HG03575 (cell line): ENCODE results near the gene PHACTR2.
"Not testable (repeated sequence)": the region's sequence is repeated elsewhere in the genome, so short reads cannot be mapped to it uniquely, and the experiment has no call there.

Experiments
- ATAC-seq: cut with Tn5 transposase; IDR thresholded peaks from one replicate; pipeline ENCODE4 v1.9.1; 2021; ENCODE audit not compliant: unreplicated experiment, insufficient number of reproducible peaks, low FRiP score; ENCODE audit errors: extremely low read depth

PHACTR2 gene

DNA sequence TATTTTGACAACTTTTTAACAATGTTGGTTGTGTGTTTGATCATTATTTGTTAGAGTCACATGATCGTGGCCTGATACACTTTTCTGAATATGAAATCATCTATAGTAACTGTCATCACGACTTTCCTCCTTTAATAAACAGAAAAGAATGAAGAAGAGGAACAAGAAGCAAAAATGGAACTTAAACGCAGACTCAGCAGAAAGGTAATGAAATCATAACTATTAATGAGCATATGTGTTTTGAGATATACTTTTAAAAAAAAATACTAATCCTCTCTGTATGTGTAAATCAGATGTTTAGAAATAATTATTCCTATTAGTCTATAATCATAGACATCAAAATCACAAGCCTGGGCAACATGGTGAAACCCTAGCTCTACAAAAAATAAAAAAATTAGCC lies 105.3 kb downstream of the PHACTR2 start:
- ATAC-seq = no peak

DNA sequence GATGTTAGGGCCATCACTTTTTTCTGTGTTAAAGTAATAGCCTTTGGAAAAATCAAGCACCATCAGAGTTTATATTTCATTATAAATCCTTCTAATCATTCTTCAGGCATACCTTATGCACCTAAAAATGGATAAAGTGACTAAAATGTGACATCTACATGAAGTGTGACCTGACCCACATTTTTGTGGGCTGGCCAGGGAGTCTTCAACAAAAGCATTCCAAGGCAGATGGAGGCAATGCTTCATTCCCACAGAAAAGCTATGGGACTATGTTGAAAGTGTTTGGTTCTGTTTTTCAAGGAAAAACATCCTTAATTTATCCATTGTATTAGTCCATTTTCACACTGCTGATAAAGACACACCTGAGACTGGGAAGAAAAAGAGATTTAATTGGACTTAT lies 106.6 kb downstream of the PHACTR2 start:
- no peak for ATAC-seq

DNA sequence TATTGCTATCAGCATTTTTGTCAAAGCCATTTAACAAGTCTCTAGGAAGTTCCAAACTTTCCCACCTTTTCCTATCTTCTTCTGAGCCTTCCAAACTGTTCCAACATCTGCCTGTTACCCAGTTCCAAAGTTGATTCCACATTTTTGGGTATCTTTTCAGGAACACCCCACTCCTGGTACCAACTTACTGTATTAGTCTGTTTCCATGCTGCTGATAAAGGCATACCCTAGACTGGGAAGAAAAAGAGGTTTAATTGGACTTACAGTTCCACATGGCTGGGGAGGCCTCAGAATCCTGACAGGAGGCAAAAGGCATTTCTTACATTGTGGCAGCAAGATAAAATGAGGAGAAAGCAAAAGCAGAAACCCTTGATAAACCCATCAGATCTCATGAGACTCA lies 108.6 kb downstream of the PHACTR2 start:
- ATAC-seq = not testable (repeated sequence)

DNA sequence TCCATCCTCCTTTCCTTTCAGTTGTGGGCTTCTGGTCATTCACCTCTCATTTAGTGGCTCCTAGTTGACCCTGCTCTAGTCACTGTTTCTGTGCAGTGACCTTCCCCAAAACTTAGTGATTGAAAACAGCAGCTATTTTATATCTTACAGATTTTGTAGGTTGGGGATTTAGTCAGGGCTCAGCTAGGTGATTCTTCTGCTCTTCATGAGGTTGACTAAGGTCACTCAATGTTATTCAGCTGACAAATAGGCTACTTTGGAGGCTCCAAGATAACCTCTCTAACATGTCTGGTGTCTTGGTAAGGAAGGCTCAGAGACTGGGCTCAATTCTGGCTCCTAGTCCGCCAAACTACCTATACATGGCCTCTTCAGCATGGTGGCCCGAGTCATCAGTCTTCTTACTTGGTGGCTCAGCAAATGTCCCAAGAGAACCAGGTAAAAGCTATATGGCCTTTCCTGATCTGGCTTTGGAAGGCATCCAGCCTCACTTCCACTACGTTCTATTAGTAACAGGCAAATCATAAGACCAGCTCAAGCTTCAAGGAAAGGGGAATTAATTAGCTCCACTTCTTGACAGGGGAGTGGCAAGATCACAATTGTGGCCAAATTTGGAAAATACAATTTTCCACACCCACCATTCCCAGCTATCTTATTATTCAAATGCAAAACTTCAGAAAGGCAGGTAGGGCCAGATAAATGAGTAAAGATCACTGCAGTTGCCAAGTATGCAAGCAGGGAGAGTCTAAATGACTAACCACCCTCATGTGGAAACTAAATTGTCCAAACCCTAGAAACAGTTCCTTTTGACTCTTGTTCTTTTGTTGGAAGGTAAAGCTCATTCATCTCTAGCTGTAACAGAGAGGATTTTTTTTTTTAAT lies 114.9 kb downstream of the PHACTR2 start:
- ATAC-seq = no peak

DNA sequence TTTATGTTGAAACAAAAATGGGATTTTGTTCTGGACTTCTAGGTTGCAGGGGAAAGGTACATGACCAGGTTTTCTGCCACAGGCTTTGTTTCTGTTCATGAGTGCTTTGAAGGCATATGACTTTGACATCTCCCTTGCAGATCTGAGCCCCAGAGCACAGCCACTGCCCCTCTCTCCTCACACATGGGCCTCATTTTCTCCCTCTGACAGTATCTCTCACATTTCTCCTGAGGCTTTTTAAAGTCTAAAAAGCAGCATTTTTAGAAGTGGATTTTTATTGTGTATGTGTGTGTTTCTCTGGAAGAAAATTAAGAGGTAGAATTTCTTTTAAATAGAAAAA lies 115.5 kb downstream of the PHACTR2 start:
- no peak for ATAC-seq

DNA sequence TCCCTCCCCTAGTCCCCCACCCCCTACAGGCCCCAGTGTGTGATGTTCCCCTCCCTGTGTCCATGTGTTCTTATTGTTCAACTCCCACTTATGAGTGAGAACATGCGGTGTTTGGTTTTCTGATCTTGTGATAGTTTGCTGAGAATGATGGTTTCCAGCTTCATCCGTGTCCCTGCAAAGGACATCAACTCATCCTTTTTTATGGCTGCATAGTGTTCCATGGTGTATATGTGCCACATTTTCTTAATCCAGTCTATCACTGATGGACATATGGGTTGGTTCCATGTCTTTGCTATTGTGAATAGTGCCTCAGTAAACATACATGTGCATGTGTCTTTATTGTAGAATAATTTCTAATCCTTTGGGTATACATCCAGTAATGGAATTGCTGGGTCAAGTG lies 118.8 kb downstream of the PHACTR2 start:
- not testable (repeated sequence) for ATAC-seq

DNA sequence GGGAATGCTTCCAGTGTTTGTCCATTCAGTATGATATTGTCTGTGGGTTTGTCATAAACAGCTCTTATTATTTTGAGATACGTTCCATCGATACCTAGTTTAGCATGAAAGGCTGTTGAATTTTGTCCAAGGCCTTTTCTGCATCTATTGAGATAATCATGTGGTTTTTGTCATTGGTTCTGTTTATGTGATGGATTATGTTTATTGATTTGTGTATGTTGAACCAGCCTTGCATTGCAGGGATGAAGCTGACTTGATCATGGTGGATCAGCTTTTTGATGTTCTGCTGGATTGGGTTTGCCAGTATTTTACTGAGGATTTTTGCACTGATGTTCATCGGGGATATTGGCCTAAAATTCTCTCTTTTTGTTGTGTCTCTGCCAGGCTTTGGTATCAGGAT lies 120.7 kb downstream of the PHACTR2 start:
- not testable (repeated sequence) for ATAC-seq

DNA sequence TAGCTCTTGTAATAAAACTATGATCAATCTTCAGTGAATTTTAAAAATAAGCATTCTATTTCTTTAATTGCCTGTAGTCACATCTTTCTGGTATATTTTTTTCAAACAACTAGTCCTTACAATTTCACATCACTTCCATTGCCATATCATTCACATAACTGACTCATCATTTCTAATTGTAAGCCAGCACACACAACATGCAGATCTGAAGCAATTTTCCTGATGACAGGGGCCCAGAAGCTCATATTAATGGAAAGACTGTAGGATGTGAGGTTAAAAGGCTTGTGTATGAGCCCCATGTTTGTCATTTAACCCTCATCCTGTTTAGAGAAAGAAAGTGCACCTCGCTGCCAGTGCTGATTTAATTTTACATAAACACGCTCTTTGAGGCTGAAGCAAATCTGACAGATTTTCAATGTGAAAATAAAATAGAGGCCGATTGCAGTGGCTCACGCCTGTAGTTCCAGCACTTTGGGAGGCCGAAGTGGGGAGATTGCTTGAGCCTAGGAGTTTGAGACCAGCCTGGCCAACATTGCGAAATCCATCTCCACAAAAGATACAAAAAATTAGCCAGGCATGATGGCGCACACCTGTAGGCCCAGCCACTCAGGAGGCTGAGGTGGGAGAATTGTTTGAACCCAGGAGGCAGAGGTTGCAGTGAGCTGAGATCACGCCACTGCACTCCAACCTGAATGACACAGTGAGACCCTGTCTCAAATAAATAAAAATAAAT lies 125.2 kb downstream of the PHACTR2 start:
- no peak for ATAC-seq

DNA sequence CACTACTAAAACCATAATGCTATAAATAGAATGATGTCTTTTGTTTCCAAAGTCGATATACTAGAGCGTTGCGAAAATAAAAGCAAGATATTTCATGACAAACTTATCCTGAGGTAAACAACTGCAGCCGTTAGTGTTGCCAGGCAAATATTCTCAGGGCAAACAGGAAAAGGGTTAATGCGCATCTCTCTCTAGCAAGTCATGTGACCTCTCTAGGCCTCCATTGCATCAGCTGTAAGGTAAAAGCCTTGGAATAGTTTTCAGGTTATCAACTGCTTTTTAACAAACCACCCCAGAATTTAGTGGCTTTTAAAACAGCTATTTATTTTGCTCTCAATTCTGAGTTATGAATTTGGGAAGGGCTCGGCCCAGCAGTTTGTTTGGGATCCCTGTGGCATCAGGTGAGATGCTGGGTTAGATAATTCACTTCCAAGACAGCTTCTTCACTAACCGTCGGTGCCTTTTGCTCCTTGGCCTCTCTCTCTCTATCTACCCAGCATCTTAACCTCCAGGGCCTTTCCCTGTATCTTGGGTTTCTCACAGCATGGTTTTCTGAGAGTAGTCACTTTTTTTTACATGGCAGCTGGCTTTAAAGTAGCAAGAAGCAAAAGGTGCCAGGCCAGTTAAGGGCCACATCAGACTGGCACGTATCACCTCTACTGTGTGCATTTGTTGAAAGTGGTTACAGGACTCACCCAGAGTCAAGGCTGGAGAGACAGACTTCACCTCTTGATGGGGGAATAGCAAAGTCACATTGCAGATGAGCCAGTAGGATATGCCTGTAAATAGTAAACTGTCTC lies 126.2 kb downstream of the PHACTR2 start:
- ATAC-seq = no peak

DNA sequence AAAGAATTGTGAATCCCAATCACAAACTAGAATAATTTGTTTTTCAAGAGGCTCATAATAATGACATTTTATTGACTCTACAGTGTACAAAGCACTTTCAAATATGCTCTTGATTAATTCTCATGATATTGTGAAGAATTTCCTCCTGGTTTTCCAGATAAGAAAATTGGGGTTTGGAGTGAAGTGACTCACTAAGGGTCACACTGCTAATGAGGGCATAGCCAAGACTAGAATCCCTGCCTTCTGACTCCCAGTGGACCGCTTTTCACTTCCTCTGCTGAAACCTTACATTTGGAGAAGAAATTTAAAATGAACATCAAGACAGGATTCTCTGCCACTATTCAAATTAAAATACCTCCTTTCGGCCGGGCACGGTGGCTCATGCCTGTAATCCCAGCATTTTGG lies 127.1 kb downstream of the PHACTR2 start:
- ATAC-seq = no peak

DNA sequence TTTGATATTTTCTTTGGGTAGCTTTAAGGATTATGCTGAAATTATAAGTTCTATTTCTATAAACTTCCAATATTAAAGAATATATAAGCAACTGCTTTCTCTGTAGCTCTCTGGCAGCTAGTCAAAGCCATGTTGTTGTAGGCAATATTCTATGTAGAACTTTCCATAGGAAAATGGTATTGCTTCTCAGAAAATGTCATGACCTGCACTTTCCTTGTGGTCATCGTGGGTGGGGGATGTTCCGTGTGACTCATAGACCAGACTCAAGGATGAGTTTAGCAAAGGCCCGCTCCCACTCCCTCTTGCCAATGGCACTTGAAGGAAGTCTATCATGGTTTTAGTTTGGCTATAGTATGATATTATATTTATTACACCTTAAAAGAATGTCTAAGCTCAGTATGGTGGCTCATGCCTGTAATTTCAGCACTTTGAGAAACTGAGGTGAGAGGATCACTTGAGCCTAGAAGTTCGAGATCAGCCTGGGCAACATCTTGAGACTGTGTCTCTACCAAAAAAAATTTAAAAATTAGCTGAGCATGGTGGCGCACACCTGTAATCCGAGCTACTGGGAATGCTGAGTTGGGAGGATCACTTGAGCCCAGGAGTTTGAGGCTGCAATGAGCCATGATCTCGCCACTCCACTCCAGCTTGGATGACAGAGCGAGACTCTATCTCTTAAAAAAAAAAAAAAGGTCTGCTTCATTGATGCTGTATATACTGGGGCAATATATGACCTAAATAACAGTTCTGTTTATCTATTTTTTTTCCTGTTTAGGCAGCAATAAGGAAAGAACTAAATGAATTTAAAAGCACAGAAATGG lies 128.7 kb downstream of the PHACTR2 start:
- ATAC-seq = no peak

DNA sequence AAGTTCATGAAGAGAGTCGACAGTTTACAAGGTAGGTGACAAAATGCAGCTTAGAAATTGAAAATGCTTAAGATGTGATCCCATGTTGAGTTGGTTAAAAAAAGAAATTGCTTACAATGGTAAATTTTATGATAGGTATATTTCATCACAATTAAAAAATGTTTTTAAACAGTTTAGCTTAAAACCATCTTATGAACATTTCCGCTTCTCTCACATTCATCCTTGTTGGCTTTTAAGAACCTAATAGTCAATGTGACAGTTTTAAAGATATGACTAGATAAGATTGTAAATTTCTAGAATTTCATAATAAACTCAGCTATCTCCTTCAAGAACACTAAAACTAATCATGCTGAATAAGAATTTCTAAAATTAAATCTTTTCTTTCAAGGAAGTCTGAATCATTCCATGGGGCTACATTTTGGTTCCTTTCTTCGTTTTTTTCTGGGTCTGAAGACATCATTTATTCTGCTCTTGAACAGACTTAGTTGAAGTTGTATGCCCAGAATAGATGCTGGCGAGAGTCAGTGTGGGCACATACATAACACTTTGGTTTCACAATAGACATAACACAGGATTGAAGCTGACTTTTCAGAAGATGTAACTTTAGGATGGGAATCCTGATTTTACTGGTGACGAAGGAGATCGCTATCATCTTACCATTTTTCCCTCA lies 129.5 kb downstream of the PHACTR2 start:
- ATAC-seq = no peak

DNA sequence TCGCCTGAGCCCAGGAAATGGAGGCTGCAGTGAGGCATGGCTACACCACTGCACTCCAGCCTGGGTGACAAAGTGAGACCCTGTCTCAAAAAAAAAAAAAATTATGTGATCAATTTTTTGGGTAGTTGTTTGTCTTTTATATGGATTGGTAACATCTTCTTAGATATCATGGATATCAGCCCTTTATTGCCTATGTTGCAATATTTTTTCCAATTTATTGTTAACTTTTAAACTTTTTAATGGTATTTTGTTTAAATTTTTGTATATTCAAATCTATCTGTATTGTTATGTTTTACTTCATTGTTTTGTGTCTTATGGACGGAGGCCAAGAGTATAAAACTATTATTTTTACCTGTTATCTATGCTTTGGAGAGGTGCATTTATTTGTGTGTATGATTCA lies 133.0 kb downstream of the PHACTR2 start:
- ATAC-seq = no peak

DNA sequence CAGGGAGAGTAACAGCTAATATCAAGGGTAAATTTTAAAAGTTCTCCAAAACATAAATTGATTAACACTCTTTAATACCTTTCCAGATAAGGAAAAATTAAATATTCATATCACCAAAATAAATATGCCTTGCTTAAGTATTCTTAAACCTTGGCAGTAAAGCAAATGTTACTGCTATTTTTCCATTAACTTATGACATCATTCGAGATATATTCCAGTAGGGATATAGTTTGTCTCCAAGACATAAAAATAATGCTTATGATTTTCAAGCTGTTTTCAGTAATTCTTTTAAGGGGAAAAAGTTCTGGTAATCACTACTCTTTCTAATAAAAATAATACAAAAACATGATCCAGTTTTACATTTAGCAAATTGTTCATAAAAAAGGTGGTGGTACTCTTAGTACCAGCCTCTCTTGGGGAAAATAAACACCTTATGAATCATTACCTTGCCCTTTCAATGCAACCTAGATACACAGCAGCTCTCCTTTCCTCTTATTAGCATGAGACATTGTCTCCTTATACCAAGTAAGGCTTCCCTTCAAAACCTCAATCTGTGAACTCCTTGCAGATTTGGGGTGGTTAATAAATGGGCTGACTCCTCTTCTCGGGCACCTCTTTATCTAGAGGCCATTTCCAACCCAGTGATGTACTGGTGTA lies 133.9 kb downstream of the PHACTR2 start:
- no peak for ATAC-seq

DNA sequence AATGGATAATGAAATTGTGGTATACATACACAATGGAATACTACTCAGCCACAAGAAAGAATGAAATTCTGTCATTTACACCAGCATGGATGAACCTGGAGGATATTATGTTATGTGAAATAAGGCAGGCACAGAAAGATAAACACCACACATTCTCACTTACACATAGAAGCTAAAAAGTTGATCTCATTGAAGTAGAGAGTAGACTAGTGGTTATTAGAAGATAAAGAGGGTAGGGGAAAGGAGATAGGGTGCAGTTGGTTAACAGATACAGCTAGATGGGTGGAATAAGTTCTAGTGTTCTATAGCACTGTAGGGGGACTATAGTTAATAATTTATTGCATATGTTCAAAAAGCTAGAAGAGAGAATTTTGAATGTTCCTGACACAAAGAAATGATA lies 139.9 kb downstream of the PHACTR2 start:
- no peak for ATAC-seq

DNA sequence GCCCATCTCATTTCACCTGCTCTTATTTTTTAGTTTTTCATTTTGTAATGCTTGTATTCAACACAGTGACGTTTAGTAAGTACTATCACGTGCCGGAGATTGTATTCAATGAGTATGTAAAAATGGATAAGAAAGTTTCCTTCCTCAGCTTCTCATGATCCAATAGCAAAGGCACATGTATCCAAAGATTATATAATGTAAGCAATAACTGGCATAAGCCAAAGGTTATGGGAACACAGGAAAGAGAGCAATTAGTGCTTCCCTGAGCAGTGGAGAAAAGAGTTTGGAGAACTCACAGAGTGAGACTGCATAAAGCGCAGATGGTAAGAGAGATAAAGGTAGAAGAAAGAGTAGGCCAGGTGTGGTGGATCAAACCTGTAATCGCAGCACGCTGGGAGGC lies 143.6 kb downstream of the PHACTR2 start:
- ATAC-seq = no peak

DNA sequence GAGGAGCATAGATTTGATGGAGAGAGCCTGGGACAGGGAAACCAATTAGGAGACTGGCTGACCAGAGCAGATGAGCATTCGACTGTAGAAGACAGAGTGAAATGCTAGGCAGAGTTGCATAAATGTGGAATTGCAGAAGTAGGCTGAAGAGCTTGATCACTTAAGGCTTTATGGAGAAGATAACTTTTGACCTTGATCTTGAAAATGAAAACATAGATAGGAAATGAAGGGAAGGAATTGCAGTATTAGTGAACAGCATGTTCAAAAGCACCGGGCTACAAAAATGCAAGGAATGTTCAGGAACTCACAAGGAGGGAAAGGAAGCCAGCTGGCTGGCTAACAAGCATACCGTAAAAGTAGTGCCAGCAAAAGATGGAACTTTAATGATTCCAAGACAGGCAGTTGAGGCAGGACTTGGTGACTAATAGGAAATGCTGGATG lies 144.8 kb downstream of the PHACTR2 start:
- no peak for ATAC-seq

DNA sequence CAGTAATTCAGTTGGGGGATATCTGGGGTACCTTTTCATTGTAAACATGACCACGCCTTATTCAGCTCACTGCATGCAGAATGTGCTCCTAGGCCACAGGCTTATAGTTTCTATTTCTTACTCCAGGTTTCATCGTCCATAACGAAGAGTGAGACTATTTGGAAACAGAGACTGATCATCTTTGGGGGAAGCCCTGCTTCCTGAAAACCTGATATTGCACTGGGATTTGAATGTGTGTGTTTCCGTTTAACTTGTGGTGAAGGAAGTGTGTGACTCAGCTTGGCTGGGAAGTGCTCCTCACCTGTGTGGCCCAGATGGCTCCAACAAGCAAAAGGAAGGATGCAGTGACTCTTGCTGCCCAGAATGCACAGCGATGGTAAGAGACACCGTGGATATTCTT lies 145.8 kb downstream of the PHACTR2 start:
- ATAC-seq = no peak
